ENCODE results near the gene SLC5A12. TPM values are rescaled to one million over a fixed set of nuclear protein-coding genes. Genes with fewer than 3 reads are reported as not detected.
A peak's percentile ranks its signal among the peaks of the same experiment; 100 is the strongest.
"Not testable (repeated sequence)": the region's sequence is repeated elsewhere in the genome, so short reads cannot be mapped to it uniquely, and the experiment has no call there.

The SLC5A12 gene
- total RNA-seq, 4 donors from 2014 or later, result 0.10 TPM; not detected in 3

- DNase-seq (ENCODE audit: low spot score in 2 of 2), result no peak
- WGBS, 2 donors, result 80 to 86% methylated on average over 6 of the region's 6 CpGs
- TF ChIP-seq POLR2A (IDR thresholded peaks at IDR 0.05), result no peak
- TF ChIP-seq CTCF (IDR thresholded peaks at IDR 0.05), result no peak
- H3K4me3 ChIP-seq (ENCODE audit: low read depth, poor library complexity, severe bottlenecking), result no peak overlapping the region
- intact Hi-C loops (cut with DNase I; ENCODE audit: low total_unique reads), result no loop called here
Measured at GRCh38 chr11:26651916-26652315, 69.9 kb downstream of the SLC5A12 start.

GRCh38 chr11:26649884-26650283, 72.0 kb downstream of the SLC5A12 start:
- no peak overlapping the region for H3K4me3 ChIP-seq (ENCODE audit: low read depth, poor library complexity, severe bottlenecking)
- intact Hi-C loops (cut with DNase I; ENCODE audit: low total_unique reads), result no loop called here
- WGBS, 2 donors, result 30 to 35% methylated on average over 8 of the region's 8 CpGs
- DNase-seq (ENCODE audit: low spot score in 2 of 2), result peak in 1 of 2 donors; percentile 56
- TF ChIP-seq POLR2A (IDR thresholded peaks at IDR 0.05), result no peak
- no peak for TF ChIP-seq CTCF (IDR thresholded peaks at IDR 0.05)

- H3K4me3 ChIP-seq (ENCODE audit: low read depth, poor library complexity, severe bottlenecking); intact Hi-C loops (cut with DNase I; ENCODE audit: low total_unique reads); DNase-seq (ENCODE audit: low spot score in 2 of 2): not testable (repeated sequence)
- 92 to 97% methylated on average over 10 of the region's 10 CpGs for WGBS, 2 donors
Measured at GRCh38 chr11:26643314-26643713, 78.5 kb downstream of the SLC5A12 start.

- DNase-seq (ENCODE audit: low spot score in 2 of 2), result no peak
- intact Hi-C loops (cut with DNase I; ENCODE audit: low total_unique reads), result no loop called here
- no peak overlapping the region for H3K4me3 ChIP-seq (ENCODE audit: low read depth, poor library complexity, severe bottlenecking)
- TF ChIP-seq CTCF (IDR thresholded peaks at IDR 0.05), result no peak
- WGBS, 2 donors, result 48 to 58% methylated on average over 2 of the region's 2 CpGs
Measured at GRCh38 chr11:26632691-26633159, 89.1 kb downstream of the SLC5A12 start.

- H3K4me3 ChIP-seq (ENCODE audit: low read depth, poor library complexity, severe bottlenecking), result no peak overlapping the region
- no peak for TF ChIP-seq CTCF (IDR thresholded peaks at IDR 0.05)
- TF ChIP-seq POLR2A (IDR thresholded peaks at IDR 0.05), result no peak
- 86 to 93% methylated on average over 1 of the region's 1 CpG for WGBS, 2 donors
- intact Hi-C loops (cut with DNase I; ENCODE audit: low total_unique reads), result no loop called here
- DNase-seq (ENCODE audit: low spot score in 2 of 2), result no peak
Measured at GRCh38 chr11:26626346-26626745, 95.5 kb downstream of the SLC5A12 start.

GRCh38 chr11:26623076-26623659, 98.7 kb downstream of the SLC5A12 start:
- H3K4me3 ChIP-seq (ENCODE audit: low read depth, poor library complexity, severe bottlenecking), result no peak overlapping the region
- intact Hi-C loops (cut with DNase I; ENCODE audit: low total_unique reads), result no loop called here
- TF ChIP-seq CTCF (IDR thresholded peaks at IDR 0.05) (no peak), POLR2A (IDR thresholded peaks at IDR 0.05) (no peak)
- DNase-seq (ENCODE audit: low spot score in 2 of 2), result no peak
- 67 to 72% methylated on average over 2 of the region's 2 CpGs for WGBS, 2 donors
